Stimulated activated CD4-positive, alpha-beta T cell treated with anti-CD3 and anti-CD28 coated beads, Interleukin-12 subunit alpha, Interleukin-12 subunit beta, amount 100 ng/mL, for 4 hours (primary cell): ENCODE data around the gene ABRACL.
"Not testable (repeated sequence)": the region's sequence is repeated elsewhere in the genome, so short reads cannot be mapped to it uniquely, and the experiment has no call there.

ENCODE experiments used
- DNase-seq: peaks from one replicate; pipeline ENCODE4 v3.0.0-alpha.2; 2020

ABRACL gene, protein sequence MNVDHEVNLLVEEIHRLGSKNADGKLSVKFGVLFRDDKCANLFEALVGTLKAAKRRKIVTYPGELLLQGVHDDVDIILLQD

DNA sequence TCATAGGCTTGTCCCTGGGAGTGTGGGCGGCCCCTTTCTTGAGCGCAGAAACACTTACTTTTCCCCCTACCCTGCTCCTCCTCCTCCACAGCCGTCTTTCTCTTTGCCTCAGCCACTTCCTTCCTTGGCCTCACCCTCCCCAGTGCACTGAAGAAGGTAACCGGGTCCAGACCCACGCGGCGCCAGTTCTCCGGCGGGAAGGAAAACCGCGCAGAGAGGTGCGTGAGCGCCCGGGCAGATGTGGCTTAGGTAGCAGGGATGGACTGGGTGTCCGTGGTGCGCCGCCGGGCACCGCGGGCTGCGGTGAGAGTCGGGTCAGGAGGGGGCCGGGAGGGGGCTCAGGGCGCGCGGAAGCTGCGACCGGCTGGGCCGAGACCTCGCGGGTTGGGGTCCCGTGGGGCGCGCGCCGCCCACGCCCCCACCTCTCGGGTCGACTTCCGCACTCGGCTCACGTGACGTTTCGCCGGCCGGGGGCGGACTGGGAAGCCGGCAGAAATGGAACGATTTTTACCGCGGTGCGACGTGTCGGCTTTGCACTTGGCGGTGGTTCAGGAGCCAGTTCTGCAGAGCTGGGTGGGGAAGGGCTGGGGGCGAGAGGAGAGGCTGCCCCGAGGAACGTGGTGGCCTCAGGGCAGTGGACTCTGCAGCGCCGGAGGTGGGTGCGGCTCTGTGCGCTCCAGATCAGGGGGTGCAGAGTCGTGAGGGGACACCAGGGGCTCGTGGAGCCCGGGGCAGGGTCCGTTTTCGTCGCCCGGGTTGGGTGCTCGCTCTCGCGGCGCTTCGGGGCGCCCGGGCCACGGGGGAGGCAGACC, at the start of gene ABRACL:
Gene ABRACL, plus strand, starts transcription at position 88 of the 812 bp plus-strand sequence. CDS start 5,416 bp downstream, outside the sequence.
- DNase-seq, result peak; percentile 76

DNA sequence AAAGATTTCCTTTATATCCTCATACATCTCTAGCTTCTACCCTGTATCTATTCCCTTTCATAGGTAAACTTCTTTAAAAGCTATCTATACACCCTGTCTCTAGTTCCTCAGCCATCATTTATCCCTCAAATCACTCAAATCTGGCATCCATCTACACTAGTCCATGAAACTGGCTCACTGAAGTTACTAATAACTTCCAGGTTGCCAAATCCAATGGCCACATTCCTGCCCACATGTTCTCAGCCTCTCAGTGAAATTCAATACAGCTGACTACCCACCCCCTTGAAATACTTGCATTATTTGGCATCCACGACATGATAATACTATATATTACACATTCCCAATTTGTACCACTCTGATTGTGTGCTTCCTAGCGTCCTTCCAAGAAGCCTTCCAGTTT, 49.2 kb upstream of the ABRACL start:
- DNase-seq, result no peak

DNA sequence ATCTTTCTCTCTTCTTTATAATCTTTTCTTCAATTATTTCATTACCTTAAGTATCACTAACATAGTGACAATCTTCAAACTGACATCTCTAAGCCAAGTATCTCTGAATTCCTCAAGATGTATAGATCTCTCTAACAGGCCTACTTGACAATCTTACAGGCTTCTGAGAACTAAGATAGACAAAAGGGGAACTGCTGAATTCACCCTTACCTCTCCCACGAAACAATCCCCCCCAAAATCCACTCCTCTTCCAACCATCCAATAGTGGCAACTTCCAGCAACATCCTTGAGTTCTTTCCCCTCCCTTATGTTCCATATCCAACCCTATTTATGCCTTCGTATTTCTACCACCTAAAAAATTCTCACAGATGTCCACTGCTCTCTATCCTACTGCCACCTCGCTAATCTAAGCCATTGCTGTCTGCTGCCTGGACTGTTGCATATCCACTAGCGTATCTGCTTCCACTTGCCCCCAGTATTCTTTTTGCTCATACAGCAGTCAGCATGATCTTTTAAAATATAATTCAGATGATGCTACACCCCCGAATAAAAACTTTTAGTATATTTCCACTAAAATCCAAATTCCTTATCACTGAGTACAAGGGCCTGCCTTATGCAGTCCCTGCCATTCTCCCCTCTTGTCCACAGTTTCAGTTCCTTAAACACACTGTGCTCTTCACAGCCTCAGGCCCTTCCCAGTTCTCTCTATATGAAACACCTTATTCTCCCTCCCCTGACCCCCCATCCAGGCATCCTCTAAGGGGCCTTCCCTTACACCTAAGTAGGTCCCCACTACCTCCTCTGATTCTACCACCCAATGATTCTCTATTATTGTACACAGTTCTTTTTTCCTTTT, 48.5 kb upstream of the ABRACL start:
- DNase-seq, result no peak

DNA sequence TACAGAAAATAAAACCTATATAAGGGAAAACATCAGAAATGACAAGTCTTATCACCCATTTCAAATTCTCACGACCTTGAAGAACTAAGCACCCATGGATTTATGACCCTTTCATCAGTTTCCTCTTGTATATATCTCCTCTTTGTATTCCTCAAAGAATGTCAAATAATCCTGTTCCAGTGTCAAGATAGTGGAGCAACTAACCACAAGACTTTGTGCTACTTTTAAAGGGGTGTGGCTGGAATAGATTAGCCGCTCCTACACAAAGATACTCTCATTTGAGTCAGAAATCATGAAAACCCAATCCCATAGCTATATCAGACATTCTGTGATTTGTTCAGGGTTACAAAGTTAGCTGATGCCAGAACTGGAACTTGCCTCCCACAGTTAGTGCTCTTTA, 47.1 kb upstream of the ABRACL start:
- no peak for DNase-seq

DNA sequence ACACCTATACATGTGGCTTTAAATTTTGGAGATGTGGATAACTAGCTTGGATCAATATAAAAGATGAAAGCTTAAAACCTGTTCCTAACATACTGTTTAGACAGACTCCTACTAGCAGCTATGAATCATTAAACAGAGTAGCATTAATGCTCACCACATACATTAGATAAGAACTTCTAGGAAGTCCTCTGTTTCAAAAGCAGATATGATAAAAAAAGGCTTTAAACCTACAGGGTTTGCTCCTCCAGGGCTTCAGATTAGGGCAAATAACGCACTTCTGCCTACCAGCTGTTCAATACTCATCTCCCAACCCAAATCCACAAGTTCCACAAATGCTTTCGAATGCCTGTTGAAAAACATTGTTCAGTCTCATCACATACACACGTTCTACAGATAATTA, 42.0 kb upstream of the ABRACL start:
- no peak for DNase-seq

DNA sequence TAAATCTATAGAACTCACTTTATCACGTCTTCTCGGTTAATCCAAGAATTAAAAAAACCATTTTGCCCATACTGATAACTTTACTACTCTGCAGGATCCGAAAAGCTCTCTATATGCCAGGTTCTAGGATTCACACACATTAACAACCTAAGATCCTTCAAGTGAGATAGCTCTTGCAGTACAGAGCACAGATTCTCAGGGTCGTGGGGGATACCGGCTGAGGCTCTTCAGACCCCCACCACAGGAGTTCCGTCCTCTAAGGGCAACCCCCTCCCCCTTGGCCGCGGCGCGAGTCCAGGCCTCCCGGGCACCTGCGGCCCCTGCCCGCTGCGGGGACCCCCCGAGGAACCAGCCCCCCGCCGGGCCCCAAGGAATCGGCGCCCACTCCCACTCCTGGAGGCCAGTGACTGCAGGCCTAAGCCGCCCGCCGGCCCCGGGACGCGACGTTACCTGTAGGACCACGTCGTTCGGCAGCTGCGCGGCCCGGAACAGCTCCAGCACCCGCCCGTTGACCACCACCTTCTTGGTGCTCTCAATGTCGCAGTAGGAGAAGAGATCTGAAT, 41.4 kb upstream of the ABRACL start:
- DNase-seq, result no peak

DNA sequence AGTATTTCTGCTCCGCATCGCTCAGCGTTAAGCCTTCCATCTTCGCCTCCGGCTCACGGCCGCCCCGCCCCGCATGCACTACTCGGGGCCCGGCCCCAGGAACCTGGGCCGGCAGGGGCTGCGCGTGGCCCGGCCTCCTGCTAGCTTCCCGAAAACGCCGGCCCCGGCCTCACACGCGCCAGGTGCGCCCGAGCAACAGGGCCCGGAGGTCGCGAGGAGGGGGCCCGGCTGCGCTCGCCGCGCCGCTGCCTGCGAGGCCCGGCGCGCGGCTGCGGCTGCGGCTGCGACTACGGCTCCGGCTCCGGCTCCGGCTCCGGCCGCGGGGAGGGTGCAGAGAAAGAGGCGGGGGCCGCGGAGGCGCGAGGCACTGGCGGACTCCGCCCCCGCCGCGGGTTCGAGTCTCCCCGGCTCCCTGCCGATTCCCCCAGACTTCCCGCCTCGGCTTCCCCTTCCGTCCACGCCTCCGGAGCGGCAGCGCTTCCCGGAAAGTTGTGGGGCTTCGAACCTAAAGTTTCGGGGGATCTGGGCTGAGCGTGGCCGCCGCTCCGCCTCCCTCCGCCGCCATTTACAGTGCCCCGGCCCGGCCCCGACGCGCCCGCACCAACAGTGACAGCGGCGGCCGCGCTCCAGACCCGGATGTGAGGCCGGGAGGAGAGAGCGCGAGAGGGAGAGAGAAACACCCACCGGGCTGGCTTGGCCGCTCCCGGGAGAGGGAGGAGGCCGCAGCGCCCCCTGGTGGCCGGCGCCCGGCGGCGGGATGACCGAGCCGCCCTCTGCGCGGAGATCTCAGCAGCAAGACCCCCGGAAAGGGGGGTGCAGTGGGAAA, 40.7 kb upstream of the ABRACL start, which contains the start of gene REPS1:
Gene REPS1, minus strand, starts transcription at position 611 of the 826 bp plus-strand sequence. Its CDS starts 571 bp downstream, at position 40.
- peak; percentile 92 for DNase-seq

DNA sequence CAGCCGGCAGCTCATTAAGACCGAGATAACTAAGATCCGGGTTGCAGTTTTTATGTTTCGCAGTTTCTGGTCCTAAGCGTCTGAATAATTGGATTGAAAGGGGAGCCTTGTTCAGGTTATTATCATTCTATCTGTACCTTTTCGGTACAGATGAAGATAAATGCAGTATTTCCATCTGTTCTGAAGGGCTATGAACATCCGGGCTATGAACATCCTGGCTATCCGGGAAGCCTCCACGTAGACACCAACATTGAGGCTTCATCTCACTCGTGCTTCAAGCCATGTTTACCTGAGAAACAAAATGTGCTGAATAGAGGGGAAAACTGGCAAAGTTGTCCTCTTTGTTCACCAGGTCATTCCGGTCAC, 40.1 kb upstream of the ABRACL start:
- no peak for DNase-seq

DNA sequence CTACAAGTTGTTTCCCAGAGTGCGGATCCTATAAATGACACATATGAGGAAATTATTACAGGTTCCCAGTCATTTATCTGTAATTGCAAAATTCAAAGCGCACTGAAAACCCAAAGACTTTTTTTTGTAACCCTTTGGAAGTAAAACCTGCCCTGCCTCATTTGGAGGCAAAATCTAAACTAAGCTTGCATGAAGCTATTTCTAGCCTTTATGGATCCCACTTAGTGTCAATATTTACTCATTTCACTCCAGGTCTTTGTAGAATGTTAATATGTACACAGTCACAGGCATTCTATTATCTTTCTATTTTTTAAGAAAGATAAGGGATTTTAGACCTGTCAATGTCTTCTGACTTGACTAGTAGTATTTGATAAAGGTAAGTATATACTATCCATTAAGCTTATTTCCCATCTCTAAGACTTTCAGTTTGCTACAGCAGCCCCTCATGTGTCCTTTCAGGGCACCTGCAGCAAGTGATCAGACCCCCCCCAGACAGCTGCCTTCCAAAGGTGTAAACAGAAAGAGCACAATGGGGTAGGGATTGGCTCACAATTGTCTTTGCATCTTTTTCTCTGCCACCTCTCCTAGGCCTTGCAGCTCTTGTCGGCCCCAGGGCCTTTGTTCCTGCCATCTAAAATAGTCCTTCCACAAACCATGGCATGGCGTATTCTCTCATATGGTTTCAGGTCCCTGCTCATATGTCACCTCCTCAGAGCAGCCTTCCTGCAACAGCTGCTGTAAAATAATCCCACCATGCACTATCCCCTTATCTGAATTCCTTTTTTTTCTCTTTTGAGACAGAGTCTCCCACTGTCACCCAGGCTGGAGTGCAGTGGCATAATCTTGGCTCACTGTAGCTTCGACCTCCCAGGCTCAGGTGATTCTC, 39.2 kb upstream of the ABRACL start:
- no peak for DNase-seq

DNA sequence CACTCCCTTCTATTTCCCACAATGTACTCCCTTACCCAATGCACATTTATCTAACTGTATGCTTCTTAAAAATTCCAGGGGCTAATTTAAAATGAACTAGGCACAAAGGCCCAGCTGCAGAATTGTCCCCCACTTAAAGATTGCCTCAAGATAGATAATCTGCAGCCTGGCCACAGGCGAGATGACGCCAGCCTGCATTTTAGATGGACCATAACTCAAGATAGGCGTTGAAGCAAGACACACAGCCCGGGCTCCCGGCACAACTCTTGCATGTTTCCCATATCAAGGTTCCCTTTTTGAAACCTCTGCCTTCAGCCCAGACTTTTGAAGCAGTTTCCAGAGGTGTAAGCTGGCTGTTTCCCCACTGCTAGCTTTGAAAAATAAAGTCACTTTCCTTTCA, 37.3 kb upstream of the ABRACL start:
- no peak for DNase-seq

DNA sequence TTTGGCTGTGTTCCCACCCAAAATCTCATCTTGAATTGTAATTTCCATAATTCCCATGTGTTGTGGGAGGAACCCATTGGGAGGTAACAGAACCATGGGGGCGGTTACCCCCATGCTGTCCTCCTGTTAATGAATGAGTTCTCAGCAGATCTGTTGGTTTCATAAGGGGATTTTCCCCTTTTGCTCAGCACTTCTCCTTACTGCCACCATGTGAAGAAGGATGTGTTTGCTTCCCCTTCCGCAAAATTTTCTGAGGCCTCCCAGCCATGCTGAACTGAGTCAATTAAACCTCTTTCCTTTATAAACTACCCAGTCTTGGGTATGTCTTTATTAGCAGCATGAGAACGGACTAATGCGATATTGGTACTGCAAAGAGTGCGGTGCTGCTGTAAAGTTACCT, 35.6 kb upstream of the ABRACL start:
- not testable (repeated sequence) for DNase-seq

DNA sequence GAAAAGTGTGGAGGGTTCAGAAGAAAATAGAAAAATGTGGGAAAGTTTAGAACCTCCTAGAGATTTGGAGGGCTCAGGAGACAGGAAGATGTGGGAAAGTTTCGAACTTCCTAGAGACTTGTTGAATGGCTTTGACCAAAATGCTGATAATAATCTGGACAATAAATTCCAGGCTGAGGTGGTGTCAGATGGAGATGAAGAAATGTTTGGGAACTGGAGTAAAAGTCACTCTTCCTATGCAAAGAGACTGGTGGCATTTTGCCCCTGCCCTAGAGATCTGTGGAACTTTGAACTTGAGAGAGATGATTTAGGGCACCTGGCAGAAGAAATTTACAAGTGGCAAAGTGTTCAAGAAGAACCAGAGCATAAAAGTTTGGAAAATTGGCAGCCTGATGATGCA, 35.1 kb upstream of the ABRACL start:
- not testable (repeated sequence) for DNase-seq

DNA sequence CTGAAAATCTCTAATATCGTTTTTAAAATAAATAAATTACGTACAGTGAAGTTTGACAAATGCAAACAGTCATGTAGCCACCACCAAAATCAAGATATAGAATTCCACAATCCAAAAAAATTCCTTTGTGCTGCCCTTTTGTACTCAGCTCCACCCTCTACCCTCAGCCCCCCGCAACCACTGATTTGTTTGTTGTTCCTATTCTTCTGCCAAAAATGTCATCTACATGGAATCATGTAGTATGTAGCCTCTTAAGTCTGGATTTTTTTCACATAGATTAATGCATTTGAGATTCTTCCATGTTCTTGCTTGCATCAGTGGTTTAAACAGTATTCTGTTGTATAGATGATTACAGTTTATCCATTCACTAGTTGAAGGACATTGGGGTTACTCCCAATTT, 32.0 kb upstream of the ABRACL start:
- no peak for DNase-seq

DNA sequence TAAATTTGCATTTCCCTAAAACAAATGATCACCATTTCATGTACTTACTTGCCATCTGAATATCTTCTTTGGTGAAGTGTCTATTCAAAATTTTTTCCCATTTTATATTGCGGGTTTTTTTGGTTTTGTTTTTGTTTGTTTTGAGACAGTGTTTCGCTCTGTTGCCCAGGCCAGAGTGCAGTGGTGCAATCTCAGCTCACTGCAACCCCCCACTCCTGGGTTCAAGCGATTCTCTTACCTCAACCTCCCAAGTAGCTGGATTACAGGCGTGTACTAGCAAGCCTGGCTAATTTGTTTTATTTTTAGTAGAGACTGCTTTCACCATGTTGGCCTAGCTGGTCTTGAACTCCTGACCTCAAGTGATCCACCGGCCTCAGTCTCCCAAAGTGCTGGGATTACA, 31.4 kb upstream of the ABRACL start:
- no peak for DNase-seq

DNA sequence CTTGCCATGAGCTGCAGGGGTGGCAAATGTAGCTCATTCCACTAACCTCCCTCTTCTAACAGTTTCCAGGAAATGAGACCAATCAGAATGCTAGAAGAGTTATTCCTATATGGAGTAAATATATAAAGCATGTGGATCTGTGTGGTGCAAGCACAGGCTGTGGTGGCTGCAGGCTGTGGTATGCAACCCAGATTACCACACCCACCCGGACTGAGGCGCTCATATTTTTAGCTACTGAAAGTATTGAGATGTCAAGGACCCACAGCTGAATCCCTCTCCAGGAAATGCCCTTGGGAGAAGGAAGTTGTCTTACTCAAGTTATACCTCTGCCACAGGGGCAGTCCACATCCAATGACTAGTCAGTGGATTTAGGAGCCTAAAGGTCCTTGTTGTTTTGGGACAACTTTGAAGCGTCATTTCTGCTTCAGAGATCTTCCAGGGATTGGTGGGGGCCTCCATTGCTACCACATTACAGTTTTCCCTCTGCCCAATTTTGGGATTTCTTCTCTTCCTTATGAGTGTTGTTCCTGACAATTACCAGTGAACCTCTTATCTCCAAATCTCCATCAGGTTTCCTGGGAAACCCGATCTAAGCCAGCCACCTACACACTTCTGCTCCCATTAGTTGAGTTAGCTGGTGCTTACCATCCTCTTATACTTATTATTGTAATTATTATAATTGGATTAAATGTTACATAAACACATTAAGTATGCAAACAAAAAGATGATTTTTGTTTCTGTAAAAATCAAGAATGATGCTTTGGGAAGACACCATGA, 28.4 kb upstream of the ABRACL start:
- DNase-seq, result no peak

DNA sequence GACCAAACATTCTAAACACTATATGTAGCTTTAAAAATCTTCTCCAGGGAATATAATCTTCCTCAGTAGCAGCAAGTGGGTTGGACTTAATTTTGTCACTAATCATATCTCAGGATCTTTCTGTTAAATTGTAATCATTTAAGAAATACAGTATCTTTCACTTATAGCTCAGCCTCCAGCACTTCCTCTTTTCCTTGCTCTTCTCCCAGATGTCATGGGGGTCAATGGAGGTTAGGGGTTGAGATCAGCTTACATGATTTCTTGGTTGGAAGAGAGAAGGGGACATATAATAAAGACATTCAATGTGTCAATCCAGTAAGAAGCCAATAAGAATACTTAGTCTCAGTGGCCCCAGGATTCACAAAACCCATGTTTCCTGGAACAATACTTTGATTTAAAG, 24.8 kb upstream of the ABRACL start:
- DNase-seq, result no peak

DNA sequence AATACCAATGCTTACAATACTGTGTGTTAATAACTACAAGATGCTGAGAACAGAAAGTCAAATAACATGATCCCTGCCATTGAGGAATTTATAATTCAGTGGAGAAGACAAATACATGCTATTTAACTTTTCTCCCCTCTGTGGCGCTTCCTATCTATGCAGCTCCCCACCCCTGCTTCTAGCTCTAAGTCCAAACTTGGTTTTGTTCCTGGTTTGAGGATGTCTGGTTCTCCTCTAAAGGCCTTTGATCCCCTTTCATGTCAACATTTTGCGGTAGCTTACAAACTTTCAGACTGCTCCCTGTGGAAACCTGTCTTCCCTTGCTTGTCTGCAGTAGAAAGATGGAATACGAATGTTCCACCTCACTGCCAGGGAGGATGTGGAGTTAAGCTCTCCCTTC, 22.1 kb upstream of the ABRACL start:
- DNase-seq, result no peak

DNA sequence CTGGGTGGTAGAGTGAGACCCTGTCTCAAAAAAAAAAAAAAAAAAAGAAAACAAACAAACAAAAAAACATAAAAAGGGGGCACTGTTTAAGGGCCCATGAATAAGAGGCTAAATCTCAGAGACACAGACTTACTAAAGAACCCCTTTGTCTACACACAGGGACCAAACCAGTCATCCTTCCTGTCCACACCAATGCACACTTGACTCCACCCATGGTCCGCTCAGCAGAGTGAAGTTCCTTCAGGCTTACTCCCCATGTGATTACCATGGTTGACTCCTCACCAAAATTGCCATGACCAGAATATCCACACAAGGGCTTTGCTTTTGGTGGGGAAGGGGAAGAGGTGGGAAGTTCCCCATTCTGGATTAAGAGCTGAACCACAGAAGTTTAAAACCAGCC, 21.1 kb upstream of the ABRACL start:
- DNase-seq, result no peak

DNA sequence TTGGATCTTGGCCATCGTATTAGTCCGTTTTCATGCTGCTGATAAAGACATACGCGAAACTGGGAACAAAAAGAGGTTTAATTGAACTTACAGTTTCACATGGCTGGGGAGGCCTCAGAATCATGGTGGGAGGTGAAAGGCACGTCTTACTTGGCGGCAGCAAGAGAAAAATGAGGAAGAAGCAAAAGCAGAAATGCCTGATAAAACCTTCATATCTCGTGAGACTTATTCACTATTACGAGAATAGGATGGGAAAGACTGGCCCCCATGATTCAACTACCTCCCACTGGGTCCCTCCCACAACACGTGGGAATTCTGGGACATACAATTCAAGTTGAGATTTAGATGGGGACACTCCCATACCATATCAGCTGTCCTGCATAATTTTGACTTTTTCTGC, 20.4 kb upstream of the ABRACL start:
- no peak for DNase-seq

DNA sequence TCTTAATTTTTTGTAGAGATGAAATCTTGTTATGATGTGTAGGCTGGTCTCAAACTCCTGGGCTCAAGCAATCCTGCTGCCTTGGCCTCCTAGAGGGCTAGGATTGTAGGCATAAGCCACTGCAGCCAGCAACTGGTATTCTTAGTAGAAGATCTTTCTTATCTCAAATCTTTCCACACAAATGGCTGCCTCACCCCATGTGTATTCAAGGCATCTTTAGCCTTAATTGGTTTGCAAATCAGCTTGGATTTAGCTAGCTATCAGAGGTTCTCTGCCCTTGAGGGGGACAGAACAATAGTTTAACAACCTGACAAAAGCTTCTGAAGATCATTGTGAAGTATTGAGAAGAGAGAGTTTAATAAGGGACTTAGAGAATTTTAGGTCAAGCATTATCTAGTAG, 17.9 kb upstream of the ABRACL start:
- DNase-seq, result no peak

DNA sequence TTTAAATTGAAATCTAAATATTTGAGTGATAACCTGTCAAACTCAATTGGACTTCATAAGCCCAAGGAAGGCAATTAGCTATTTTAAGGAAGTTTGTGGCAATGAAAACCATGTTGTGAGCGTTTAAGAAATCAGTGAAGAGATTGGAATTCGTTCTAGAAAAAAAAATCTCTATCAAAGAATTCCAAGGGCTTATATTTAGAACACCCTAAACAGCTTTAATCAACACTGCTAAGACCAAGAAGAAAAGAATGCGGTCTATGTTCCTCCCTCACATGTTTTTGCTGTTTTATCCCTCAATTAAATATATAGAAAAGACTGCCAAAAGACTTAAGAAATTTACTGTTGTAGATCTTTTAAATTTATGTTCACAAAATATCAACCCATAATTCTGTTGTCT, 16.6 kb upstream of the ABRACL start:
- no peak for DNase-seq
